Activated CD4-positive, alpha-beta T cell treated with anti-CD3 and anti-CD28 coated beads for 4 hours (primary cell): ENCODE results near the gene VEGFB.
A peak's percentile ranks its signal among the peaks of the same experiment; 100 is the strongest.

Source experiments
- DNase-seq, 2 donors: peaks; one replicate each; pipeline ENCODE4 v3.0.0-alpha.2; 2020

VEGFB gene

DNA sequence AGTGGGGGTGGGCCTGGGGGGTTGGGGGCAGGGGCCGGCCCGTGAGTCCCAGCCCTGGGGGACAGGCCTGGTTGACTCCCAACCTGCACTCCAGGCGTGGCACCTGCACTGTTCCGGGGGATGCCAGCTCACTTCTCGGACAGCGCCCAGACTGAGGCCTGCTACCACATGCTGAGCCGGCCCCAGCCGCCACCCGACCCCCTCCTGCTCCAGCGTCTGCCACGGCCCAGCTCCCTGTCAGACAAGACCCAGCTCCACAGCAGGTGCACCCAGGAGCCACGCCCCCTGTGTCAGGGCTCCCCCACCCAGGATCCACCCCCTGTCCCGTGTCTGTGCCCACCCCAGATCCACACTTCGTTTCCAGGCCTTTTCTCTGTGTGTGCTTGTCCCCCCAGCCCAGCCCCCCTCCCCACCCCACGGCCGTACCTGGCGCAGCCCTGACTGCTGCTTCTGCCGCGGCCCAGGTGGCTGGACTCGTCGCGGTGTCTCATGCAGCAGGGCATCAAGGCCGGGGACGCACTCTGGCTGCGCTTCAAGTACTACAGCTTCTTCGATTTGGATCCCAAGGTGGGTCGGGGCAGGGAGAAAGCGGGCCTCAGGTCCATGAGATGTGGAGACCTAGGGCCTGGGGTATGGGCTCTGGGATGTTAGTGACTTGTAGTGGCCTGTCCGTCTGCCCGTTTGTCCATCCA, 23.1 kb upstream of the VEGFB start:
- no peak for DNase-seq

DNA sequence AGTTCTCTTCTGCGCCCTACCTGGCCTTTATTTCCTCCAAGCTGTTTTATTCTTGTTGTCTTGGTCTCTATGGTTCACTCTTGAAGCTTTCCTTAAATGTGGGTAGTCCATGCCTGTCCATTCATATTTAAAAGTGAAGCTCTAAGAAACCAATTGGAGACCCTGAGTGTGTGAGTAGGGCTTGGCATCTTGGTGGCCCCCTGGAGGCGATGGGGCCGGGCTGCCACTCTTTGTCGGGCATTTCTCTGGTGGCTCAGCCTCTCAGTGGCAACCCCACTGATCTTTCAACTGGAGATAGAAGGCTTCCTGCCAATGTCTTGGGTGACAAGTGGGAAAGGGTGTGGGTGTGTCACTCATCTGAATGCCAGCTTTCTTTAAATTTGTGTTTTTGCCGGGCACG, 17.5 kb upstream of the VEGFB start:
- no peak for DNase-seq

DNA sequence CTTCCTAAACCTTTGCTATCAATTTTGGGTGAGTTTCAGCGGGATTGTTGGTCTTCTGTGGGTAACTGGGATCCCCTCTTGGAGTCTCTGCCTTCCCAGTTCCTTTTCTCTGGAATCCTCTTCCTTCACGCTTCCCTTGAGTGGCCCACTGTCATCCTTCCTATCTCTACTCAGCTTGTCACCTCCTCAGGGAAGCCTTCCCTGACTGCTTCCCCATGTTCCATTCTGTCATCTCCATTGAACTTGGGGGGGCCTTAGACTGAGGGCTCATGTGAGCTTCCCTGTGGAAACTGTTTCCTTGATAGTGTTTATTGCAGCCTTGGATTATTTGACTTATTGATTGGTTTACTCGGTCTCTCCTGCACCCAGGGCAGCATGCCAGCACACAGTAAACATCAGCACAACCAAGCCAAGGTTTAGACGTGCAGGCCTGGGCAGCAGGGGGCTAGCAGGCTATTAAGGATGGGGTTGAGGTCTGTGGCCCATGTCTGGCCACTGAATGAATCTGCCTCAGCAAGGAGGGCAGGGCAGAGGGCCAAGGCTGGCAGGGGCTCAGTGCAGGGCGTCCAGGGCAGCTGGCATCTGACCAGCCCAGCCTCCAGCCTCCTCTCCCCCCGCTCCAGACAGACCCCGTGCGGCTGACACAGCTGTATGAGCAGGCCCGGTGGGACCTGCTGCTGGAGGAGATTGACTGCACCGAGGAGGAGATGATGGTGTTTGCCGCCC, 15.6 kb upstream of the VEGFB start:
- no peak for DNase-seq

DNA sequence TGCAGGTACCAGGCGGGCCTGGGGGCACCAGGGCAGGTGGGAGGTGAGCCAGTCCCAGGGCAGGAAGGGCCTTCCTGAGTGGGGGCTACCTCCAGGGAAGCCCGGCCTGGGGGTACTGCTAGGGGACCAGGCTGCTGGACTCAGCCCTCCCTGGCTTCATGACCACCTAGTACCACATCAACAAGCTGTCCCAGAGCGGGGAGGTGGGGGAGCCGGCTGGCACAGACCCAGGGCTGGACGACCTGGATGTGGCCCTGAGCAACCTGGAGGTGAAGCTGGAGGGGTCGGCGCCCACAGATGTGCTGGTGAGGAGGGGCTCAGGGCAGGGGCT, 15.1 kb upstream of the VEGFB start:
- DNase-seq, result no peak

DNA sequence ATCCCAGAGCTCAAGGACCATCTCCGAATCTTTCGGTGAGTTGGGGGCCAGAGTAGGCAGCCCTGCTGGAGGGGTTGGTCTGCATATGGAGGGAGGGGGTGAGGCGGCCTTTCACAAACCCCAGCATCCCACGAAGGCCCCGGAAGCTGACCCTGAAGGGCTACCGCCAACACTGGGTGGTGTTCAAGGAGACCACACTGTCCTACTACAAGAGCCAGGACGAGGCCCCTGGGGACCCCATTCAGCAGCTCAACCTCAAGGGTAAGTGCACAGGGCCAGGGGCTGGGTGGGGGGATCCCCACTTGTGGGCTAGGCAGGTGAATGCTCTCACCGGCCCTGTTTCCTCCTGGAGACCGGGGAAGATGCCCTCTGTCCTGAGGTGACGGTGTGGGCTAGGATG, 14.6 kb upstream of the VEGFB start:
- DNase-seq, result no peak

DNA sequence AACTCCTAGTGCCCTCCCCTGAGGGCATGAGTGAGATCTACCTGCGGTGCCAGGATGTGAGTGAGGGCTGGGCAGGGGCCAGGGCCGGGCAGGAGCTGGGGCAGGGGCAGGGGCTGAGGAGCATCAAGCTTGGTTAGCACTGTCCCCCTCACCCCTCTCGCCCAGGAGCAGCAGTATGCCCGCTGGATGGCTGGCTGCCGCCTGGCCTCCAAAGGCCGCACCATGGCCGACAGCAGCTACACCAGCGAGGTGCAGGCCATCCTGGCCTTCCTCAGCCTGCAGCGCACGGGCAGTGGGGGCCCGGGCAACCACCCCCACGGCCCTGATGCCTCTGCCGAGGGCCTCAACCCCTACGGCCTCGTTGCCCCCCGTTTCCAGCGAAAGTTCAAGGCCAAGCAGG, 14.1 kb upstream of the VEGFB start:
- no peak for DNase-seq

DNA sequence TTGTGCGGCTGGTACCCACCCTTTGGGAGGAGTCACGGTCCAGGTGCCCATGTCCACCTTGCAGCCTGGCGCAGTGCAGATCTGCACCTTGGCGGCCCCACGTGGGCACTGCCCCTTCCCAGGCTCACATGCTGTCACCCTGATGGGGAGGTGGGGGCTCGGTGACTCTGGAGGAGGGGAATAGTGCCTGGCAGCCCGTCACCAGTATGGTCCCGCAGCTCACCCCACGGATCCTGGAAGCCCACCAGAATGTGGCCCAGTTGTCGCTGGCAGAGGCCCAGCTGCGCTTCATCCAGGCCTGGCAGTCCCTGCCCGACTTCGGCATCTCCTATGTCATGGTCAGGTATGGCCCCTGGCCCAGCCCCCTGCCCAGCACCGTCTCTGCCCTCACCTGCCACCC, 13.6 kb upstream of the VEGFB start:
- DNase-seq, result no peak

DNA sequence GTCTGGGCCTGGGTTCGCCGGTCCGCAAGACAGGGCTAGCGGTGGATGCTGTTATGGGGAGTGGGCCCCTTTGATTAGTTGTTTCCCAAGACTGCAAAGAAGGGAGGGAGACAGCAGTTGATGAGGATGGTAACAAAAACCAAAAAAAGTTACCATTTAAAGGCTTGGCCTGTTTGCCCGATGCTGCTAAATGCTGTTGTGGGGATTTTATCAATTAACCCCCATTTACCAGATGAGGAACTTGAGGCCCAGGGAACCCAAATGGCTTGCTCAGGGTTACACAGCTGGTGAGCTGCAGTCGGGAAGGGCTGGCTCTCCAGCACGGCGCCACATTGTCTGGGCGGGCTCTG, 11.8 kb upstream of the VEGFB start:
- DNase-seq, result no peak

DNA sequence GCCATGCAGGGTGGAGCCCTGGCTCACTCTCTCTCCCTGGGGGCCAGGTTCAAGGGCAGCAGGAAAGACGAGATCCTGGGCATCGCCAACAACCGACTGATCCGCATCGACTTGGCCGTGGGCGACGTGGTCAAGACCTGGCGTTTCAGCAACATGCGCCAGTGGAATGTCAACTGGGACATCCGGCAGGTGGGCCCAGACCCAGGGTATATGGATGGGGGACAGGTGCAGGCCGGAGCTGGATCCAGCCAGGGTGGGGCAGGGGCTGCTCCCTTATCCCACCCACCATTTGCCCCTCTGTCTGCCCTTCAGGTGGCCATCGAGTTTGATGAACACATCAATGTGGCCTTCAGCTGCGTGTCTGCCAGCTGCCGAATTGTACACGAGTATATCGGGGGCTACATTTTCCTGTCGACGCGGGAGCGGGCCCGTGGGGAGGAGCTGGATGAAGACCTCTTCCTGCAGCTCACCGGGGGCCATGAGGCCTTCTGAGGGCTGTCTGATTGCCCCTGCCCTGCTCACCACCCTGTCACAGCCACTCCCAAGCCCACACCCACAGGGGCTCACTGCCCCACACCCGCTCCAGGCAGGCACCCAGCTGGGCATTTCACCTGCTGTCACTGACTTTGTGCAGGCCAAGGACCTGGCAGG, 11.3 kb upstream of the VEGFB start:
- DNase-seq, result no peak

DNA sequence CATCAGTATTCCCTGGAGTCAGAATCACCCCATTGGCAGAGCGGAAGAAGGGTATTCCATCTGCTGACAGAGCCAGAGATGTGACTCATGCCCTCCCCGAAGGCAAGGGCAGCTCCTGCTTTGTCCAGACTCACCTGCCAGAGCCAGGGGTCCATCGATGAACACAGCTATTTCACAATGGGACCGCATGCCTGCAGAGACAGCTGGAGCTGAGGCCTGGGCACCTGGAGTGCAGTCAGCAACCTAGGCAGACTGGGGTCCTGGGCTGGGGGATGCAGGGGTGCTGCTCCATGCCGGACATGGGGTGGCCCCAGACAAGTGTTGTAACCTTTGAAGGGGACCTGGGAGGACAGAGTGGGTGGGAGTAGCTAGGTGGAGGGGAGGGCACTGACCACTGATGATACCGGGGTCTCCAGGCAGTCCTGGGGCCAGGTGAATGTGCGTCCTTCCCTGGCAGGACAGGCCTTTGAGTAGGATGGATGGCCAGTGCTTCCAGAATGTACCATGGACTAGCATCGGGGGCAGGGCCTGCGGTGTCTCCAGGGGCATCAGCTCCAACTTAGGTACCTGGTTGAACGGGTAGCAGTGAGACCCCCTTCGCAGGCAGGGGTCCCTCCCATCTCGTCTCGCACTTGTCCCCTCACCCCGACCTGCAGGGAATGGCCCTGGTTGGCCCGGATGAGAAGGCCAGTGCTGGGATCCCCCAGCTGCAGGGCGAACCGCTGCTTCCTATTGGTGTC, 10.1 kb upstream of the VEGFB start:
- no peak for DNase-seq

DNA sequence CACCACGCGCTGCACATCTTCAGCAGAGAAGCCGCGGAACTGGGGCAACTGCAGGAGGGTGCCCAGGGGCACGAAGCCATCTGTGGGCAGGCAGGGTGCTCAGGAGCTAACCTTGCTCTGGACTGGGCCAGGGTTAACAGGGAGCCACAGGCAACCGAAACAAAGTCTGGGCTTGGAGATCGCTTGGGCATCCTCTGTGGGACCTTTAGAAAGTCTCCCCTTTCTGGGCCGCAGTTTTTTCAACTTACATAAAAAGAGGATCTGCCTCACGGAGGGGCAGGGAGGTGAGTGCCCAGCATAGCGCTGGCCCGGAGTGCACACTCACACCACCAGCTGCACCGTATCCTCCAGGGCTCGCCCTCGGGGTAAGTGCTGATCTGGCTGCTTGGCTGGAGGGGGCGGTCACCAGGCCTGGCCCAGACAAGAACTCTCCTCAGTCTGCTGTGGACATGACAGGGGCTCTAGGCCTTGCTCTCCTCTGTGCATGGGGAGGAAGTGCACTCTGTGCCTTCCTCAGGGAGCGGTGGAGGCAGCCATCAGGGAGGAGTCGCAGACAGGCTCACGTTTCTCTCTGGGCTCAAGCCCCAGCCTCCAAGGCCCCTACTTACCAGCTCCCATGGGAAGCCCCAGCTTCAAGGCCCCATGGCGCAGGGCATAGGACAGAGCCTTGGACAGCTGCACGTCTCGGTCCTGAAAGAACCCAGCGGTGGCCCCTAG, 9.3 kb upstream of the VEGFB start:
- no peak for DNase-seq

DNA sequence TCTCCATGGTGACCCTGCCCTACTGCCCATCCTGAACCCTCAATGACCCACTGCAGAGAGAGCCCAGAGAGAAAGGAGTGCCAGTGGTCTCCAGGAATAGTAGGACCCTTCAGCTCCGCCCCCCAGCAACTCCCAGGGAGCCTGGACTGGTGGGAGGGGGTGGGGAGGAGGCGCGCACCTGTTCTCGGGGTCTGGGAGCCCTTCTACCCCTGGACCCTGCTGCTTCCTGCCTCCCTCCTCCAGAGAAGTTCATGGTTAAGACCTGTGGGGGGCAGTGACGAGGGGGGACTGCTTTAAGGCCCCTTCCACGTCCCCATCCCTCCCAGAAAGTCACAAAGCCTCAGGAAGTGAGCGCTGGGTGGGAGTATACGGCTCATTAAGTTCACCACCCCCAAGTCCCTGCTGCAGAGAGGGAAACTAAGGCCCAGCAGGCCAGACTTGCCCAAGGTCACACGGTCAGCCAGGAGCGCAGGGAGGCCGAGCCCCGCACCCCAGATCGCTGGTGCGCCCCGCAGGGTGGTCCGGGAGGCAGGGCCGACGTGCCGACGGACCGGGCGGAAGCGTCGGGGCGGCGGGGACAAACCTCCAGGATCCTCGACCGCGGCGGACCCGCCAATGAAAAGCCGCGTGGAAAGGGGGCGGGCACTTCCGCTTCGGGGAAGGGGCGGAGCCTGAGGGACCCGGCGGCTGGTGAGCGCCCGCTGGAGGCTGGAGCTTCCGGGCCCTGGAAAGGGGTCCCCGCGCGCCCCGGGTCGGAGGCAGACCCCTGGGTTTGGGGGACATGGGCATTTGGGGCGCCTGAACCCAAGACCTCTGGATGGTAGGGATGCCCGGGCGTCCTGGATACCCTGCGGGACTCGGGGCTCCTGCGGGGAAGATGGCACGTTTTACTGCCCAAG, 8.5 kb upstream of the VEGFB start, which contains the start of the genes NUDT22 and TRPT1:
Gene NUDT22, plus strand, starts transcription at position 667 of the 899 bp plus-strand sequence. CDS start 379 bp downstream, outside the sequence.
Gene TRPT1, minus strand, starts transcription at position 579 of the 899 bp plus-strand sequence. Its CDS starts 326 bp downstream, at position 253.
- peak; percentile 85 to 92 for DNase-seq

DNA sequence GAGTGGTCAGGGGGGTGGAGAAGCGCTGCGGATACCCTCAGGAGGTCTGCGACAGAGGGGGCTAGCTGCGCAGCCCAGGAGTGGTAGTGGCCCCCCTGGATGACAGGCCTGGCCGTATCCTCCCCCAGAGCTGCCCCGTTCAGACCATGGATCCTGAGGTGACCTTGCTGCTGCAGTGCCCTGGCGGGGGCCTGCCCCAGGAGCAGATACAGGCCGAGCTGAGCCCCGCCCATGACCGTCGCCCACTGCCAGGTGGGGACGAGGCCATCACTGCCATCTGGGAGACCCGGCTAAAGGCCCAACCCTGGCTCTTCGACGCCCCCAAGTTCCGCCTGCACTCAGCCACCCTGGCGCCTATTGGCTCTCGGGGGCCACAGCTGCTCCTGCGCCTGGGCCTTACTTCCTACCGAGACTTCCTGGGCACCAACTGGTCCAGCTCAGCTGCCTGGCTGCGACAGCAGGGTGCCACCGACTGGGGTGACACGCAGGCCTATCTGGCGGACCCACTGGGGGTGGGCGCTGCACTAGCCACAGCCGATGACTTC, 7.8 kb upstream of the VEGFB start:
- peak; percentile 32 to 46 for DNase-seq

DNA sequence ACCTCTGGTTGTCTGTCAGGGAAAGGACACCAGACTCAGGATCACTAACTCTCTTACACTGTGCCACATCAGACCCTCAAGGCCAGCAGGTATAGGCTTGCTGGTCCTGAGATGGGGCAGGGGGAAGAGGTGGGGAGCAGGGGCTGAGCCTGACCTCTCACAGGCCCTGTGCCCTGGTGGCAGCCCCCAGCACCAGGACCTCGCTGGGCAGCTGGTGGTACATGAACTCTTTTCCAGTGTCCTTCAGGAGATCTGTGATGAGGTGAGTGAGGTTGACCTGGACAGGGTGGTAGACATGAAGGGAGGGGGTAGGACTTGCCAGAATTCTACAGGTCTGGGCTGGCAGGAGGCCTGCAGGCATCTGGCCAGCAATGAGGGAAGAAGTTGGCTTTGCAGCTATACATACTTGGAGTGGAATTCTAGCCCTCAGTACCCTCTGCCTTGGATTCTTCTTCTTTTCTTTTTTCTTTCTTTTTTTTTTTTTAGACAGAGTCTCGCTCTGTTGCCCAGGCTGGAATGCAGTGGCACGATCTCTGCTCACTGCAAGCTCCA, 6.9 kb upstream of the VEGFB start:
- DNase-seq, result no peak

DNA sequence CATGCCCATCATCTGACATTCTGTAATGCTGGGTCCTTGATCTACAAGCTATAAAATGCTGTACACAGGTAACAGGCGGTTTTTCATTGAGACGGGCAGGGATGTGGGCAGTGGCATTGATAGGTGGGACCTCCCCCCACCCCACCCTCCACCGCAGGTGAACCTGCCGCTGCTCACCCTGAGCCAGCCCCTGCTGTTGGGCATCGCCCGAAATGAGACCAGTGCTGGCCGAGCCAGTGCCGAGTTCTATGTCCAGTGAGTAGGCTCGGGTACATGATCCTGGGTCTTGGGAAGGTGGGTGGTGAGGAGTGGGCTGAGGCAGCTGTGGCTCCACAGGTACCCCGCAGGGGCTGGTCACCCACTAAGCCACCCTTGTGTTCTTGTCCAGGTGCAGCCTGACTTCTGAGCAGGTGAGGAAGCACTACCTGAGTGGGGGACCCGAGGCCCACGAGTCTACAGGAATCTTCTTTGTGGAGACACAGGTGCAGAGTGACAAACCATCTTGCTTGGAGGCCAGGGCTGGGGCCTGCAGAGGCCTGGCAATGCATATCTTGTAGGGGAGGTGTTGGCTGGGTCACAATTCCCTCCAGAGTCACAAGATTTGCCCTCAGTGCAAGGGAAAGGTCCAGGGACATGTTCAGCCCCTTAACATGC, 5.2 kb upstream of the VEGFB start:
- DNase-seq, result no peak

DNA sequence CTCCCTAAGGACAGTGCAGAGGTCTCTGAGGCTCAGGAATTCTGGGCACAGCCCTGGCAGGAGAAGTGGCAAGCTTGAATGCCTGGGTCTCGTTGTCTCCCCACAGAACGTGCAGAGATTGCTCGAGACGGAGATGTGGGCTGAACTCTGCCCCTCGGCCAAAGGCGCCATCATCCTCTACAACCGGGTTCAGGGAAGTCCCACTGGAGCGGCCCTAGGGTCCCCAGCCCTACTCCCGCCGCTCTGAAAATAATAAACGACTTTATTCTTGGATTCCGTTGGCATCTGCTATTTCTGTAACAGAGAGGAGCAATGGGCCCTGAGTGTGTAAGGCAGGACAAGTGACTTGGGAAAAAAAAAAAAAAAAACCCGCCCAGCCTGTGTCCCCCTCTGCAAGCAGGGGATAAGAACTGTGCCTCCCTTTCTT, 4.6 kb upstream of the VEGFB start:
- DNase-seq, result no peak

DNA sequence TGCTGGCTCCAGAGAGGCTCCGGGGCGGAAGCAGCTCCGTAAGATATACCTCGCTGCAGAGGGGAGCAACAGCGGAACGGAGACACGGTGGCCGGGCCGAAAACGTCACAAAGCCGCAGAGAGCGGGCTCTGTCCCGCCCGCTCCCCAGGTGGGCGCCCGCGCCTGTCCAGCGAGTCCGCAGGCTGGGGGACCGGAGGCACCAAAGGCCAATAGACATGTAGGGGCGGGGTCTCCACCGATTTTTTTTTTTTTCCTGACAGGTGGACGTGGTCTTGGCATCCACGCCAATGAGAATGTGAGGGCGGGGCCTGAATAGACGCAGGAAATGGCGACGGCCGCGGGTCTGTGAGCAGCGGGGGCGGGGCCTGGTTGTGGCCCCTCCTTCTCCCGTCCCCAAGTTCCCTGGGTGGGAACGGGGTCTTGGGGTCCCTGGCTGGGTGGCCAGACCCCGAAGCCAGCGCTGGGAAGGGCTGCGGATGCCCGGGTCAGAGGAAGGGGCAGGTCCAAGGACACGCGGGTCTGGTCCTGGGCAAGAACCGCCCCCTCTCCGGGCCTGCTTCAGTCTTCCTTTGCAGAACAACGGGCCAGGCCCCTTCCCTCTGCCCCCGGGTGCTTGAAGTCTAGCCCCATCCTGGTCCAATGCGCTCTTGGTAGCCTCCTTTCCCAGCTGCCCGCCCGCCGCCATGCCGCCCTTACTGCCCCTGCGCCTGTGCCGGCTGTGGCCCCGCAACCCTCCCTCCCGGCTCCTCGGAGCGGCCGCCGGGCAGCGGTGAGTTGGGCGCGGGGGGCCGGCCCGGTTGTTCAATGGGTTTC, 4.0 kb upstream of the VEGFB start, which contains the start of gene DNAJC4:
Gene DNAJC4, plus strand, starts transcription at position 378 of the 814 bp plus-strand sequence. Its CDS starts 307 bp downstream, at position 685.
- DNase-seq, result peak; percentile 81 to 85

DNA sequence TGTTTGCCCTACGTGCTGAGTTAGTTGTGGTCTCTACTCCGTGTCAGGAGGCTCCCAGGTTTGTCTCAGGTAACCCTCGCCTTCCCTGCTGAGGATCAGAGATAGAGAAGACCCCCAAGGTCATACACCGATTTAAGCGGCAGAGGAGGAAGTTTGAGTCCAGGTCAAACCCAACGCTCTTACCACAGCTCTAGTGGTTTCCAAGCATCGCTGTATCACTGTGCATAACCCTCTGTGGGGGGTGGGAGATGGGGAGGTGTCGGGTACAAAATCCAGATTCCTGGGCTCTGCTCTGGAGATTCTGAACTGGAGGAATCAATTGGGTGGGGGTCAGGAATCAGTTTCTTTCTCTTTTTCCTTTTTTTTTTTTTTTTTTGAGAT, 3.4 kb upstream of the VEGFB start:
- DNase-seq, result no peak

DNA sequence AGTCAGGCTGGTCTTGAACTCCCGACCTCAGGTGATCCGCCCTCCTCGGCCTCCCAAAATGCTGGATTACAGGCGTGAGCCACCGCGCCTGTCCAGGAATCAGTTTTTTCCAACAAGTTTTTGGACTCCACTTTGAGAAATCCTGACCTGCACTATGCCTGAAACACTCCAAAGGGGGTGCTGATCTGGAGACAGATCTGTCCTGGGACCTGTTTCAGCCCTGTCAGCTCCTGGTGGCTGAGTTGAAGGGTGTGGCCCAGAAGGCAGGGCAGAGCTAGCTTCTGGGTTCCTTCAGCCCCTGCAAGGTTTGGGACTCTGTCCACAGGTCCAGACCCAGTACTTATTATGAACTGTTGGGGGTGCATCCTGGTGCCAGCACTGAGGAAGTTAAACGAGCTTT, 2.8 kb upstream of the VEGFB start:
- no peak for DNase-seq
